ENCODE measurements around the gene SIRPA.

SIRPA gene

DNA sequence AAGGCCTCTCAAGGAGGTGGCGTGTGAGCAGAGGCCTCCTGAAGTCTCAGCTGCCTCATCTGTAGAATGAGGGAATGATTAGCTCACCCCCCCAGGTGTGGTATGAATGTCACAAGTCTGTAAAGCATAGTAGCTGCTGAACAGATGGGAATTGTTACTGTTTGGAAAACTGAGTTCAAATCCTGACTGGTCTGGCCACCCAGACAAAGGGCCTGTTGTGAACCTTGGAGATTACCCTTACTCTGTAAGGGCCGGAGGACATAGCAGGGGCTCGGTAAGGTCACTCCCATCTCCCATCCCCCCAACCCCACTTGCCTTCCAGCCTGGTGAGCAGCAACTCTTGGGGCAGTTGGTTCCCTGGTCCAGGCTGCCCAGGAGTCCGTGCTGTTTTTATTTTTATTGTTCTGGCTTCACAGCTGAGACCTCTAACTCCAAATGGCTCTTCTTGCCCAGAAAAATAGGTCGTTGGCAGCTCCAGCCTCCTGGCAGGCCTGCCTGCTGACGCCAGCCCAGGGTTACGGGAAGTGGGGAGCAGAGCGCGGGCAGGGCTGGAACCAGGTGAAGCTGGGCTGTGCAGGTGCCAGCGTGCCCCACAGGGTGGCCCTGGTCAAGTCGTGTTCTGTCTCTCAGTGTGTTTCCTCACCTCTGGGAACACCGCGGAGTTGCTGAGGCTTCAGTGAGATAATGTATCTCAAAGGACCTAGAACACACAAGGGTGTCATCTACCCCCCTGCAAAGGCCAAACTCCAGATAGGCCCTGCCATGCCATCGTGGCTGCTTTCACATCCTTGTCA, 4.5 kb upstream of the SIRPA start:
- DNase-seq, result no peak

DNA sequence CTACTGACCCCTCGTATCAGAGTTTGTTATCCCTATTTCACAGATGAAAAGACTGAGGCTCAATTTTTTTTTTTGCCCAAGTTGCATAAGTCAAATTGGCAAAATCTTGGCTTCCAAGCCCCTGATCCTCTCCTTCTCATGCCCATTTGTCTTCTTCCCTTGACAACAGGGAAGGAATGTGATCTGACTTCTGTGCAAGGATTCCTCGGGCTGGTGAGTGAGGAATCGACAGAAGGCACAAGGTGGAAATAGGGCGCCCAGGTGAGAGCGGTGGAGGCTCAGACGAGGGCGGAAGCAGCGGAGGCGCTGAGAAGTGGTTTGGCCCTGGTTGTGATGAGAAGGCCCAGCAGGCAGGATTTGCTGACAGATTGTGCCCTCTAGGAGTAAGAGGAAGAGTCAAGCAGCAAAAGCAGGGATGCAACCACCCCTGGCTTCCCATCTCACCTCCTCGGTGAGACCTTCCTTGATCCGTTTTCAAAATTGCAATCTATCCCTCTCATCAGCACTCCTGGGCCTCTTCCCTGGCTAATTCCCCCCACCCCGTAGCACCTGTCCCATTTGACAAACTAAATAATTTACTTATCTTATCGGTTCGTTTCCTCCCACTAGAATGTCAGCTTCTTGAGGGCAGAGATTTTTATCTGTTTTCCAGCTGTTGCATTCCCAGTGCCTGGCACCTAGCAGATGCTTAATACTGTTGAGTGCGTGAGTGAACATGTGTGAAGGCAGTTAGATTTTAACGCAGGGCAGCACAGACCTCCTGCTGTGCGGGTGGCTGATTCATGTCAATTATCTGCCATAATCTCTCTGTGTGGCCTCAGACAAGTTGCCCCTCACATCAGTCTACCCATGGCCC, 3.7 kb upstream of the SIRPA start:
- no peak for DNase-seq

DNA sequence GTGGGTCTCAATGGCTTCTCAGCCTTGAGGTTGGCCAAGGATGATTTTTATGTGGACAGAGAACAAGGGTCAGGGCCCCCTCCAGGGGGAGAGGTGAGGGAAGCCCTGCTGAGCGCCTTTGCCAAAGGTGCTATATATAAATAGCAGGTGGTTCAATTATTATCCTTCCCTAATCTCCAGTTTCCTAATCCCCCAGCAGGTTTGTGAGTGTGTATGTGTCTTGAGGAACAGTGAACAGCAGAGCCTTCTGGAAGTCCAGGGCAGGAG, 3.2 kb upstream of the SIRPA start:
- no peak for DNase-seq

DNA sequence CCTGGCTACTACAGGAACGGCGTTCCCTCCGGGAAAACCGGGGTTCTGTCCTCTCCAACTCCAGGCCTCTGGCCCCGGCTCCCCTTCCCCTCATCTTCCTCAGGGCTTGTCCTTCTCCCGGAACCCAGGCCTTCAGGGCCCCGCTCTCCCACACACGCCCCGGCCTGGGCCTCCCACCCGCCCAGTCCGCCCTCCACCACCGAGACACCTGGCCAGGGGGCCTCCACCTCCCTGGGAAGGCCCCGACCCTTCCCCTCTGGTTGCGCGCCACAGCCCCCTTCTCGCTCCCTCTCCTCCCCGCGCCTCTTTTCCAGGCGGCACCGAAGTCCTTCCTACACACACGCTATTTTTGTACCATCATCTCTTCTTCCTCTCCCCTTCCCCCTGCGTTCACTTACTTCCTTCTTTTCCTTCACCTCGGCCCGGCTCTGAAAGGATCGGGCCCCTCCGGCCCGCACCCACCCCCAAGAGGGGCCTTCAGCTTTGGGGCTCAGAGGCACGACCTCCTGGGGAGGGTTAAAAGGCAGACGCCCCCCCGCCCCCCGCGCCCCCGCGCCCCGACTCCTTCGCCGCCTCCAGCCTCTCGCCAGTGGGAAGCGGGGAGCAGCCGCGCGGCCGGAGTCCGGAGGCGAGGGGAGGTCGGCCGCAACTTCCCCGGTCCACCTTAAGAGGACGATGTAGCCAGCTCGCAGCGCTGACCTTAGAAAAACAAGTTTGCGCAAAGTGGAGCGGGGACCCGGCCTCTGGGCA, 1.3 kb upstream of the SIRPA start:
- DNase-seq, result no peak

DNA sequence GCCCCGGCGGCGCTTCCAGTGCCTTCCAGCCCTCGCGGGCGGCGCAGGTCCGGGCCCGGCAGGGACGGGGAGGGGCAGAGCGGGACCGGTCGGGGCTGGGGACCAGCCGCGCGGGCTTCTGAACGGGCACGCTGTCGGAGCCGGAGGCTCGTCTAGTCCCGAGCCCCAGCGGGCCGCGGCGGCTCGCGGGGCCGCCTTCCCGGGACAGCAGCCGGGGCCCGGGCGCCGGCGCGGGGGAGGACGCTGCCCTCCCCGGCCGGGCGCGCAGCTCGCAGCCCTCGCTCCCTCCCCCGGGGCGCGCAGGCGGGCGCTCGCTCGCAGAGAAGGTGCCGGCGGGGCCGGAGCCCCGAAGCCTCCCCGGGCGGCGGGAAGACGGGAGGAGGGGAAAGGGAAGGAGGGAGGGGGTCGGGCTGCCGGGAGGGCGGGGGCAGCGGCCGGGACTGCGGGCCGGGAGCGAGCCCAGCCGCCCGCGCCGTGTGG, 696 bp upstream of the SIRPA start:
- DNase-seq, result peak; percentile 10

DNA sequence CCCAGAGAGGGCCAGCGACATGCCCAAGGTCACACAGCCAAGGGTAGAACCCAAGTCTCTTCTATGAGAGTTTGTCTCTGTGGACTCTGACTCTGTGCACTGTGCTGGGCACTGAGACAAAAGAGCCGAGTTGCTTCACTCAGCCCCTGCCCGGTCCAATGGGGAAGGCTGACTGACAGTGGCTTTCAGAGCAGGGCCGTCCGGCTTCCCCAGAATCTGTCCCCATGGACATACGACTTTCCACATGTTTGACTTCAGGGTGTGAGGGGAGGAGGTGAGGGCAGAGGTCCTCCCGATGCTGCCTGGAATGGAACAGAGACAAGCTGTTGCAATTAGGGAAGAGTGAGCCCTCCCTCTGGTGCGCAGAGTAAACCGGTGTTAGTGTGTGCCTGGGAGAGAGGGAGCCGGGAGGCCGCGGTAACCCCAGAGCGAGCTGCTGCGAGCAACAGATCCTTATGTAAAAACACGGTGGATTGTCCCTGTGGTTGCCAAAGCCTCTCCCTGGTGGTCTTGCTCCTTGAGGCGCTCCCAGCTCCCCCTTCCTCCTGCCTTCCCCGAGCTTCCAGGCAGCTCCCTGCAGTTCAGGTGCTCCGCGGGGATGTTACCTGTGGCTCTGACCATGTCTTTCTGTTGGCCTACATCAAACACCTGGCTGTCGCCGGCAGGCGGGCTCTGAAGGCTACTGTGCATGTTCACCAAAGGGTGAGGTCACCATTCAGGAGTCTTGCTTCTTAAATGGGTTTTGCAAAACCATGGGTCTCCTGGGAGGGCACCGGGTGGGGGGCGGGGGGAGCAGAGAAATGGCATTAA, 672 bp downstream of the SIRPA start:
- no peak for DNase-seq

DNA sequence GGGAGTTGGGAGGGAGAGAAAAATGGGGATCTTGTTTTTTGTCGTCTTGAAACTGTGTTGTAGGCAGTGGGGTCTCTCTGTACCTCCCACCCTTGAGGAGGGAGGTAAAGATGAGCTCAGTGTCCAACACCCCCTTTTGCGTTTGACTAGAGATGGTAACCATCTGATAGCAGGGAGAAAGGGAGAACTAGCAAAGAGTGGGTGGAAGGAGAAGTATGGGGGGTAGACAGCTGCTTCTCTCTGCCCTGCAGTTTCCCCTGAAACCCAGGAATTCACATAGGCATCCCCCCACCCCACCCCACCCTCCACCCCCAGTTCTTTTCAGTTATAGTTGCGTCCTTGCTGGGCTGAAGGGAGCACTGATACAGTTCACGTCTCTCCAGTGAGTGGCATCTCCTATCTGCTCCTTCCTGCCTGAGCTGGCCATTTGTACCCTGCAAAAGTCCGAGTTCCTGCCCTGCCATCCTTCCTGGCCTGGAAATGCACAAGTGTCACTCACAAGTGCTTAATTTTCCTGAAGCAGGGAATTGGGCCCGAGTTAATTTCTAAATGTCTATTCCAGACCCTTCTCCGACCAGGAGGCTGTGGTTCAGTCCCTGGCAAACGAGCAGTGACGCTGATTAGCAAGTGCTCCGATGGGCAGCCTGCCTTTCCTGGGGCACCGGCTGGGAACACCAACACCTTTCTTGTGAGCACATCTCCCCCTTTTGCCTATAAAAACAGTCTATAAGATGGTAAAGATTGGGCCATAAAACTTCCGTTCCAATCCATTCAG, 1.5 kb downstream of the SIRPA start:
- DNase-seq, result no peak

DNA sequence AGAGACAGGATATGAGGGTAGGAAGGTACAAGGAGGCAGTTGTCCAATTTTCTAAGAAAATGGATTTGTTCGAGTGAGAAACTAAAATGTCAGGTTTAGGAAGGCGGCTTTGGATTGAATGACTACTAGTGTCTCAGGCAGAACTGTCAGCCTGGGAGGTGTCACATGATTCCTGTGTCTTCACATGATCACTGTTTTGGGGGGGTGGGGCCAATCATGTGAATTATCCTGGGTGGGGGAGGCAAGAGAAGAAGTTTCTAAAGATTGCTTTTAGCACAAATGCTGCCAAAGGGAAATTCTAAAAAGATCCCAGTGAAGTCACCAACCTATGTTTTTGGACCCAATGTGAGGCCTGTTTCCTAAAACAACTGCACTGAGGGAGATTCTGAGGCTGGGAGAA, 2.3 kb downstream of the SIRPA start:
- no peak for DNase-seq

DNA sequence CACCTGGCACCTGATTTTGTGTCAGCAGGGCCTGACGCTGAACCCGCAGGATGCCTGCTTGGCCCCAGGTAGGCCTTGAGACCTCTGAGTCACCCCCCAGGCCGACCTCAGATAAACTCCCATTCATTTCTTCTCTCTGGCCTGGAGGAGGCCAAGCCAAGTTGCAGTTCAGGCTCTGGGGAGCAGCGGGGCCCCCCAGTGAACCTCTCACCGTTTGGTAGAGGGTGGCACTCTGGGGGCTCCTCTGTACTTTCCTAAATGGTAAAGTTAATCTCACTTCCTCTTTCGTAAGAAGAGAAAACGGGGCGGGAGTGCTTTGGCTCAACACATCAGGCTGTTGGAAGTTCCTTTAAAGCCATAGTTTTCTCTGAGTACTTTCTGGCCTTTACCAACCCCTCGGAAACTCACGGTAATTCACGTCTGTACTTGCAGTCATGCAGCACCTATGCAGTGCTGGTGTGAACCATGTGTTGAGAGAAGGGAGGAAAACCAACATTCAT, 2.8 kb downstream of the SIRPA start:
- DNase-seq, result no peak

DNA sequence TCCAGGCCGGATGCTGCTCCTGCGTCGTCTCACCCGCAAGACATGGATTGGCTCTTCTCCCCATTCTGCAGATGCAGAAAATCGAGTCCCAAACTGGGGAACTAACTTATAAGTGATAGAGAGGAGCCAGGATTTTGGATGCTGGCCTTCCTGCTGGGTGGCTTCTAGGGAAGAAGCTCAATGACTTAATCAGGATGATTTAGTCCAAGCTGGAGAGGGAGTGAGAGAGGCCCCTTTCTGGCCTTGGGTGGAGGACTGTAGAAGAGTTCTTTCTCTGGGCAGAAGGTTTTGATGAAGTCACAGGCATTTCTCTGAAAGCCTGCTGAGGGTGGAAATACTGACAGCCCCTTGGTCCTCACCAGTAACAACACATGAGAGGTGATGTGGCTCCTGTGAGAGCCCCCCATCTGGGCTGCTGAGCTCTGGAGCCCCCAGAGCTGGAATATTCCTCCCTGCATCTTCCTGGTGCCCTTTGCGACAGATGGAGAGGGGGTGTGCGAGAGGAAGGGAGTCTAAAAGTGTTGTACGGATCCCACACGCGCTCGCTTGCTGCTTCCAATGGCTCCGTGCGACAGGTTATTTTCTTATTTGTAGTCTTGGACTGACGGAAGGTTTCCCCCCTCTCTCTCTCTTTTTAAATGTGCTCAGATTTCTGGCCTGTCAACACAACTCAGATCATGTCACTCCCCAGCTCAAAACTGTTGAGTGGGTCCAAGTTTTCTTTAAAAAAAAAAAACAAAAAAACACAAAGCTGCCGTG, 3.5 kb downstream of the SIRPA start:
- DNase-seq, result no peak

DNA sequence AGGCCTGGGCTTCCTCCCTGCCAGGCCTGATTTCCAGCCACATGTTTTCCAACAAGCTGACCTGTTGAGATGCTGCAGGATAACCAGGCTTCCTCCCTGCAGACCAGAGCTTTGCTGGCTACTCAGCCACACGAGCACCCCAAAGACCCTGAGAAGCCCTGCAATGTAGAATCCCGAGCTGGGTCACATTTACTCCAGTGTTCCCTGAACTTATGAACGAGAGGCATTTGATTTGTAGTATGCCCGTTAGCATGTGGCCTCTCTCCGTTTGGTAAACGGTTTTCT, 4.0 kb downstream of the SIRPA start:
- DNase-seq, result no peak

DNA sequence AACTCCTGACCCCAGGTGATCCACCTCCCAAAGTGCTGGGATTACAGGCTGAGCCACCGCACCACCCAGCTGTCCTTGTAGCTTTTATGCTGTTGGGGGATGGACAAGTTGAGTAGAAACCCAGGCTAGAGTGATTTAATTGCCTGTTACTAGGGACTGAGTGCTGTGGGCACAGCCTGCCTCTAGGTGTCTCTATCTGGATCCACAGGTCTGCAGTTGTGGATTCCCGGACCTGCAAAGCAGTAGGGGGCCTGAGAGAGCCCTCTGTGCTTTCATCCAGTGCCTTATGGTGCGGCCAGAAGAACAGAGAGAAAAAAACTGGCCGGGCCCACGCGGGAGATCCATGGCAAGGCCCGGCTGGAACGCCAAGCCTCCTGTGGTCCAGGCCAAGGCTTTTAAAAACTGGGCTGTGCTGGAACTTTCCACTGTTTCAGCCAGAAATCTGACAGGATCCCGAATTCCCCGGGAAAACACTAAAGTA, 5.2 kb downstream of the SIRPA start:
- DNase-seq, result no peak

DNA sequence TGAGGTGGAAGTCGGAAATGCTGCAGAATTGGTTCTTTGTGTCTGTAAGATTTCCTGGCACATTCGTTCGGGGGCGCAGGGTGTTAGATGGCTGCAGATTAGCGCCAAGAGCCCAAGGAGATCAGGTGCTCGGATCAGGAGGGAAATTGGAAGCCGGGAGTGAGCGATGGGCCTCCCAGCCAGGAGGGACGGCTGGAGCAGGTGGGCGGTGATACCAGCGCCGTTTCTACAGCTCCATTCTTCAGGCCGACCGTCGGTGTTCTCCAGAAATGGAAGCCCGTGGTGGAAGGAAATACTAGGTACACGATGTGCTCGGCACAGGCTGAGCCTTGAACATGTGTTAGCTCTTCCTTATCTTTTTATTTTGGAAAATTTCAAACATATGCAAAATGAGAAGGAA, 6.5 kb downstream of the SIRPA start:
- DNase-seq, result no peak

DNA sequence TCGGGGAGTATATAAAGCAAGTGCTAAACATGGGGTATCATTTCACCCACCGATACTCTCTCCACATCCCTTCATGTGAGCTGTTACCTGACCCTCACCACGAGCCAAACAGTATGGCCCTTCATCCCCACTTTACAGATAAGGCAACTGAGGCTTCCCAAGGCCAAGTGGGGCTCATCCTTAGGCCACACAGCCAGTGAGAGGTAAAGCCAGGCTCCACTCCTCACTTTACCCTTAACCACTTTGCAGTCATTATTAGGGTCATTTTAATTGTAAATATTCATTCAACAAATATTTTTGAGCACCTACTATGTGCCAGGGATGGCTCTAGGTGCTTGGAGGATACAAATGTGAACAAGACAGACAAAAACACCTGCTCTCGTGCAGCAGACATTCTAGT, 7.0 kb downstream of the SIRPA start:
- DNase-seq, result no peak

DNA sequence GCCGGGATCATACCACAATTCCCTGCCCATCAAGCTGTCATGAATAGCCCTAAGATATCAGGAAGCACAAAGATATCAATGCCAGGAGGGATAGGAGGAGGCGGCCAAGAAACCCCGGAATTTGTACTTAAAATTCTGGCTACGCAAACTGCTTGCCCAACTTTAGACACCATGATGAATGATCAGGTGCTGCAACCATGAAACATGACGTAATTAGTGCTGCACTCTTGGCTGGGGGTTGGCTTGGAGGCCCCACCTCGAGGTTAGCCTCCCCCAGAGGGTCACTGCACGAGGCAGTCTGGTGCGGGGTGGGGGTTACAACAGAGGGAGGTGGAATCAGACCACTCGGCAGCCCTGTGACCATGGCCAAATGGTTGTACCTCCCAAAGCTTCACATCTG, 8.9 kb downstream of the SIRPA start:
- no peak for DNase-seq

DNA sequence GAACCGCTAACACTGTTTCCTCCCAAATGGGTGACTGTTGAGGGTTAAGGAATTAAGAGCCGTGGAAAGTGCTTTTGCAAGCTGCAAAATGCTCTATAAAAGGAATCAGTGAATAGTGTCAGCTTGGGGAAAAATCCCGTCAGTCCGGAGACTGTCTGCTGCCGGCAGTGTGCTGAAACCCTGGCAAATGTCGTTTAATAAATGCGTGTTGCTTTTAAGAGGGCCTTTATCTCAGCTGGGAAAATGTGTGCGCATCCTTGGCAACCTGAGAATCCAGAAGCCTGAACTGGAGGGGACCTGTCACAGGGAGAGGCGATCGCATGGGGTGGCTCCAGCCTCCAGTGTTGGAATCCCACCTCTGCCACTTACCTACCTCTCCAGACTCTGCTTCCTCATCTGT, 9.8 kb downstream of the SIRPA start:
- no peak for DNase-seq

DNA sequence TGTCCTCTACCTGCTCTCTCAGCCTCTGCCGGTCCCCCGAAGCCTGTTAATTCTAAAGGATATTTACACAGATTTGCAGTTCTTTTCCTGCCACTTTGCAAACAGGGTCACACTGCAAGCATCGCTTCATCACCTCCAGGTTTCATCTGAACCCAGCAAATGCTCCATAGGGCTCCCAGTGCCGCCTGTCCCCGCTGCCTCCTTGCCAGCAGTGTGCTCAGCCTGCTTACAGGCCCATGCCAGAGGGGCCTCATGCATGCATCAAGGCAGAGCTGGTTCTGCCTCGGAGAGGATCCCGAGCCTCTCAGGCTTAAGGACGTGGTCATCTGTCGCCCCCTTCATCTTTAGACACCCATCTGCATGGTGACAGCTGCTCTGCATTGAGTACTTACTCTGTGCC, 10.5 kb downstream of the SIRPA start:
- no peak for DNase-seq

DNA sequence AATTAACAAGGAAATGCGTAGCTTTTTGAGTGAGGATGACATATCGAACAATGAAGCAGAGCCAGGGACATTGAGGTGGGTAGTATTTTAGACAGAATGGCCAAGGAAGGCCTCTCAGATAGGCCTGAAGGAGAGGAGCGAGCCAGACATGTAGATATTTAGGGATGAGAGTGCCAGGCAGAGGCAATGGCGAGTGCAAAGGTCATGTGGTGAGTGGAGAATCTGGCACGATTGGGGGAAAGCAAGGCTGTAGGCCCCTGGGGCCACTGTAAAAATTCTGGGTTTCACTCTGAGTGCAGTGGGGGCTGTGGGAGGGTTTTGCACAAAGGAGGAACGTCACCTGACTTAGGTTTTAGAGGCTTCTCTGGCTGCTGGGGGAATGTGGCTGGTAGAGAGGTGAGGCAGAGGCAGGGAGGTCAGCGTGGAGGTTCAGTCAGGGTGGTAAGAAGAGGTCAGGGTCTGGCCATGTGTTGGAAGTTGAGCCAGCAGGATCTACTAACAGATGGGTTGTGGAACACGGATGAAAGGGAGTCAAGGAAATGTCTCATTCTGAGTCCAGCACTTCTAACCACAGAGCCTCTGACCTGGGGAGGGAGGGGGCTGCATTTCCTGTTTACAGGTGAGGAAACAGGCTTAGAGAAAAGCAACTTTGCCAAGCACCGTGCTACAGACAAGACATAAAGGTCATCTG, 11.3 kb downstream of the SIRPA start:
- DNase-seq, result no peak

DNA sequence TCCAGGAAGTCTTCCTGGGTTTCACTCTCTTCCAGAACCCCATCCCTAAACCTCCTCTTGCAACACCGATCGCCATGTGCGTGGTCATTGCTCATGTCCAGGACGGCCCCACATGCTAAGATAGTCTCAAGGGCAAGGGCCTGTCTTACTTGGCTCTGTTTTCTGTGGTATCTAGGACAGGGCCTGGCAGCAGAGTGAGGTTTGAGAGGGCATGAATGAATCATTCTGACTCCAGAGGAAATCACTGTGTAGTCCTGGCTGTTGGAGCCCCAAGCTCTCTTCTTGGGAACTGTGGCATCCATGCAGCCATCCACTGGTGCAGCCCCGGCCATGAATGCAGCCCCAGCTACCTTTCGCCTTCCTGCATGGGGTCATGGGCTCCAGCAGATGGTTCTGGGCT, 12.4 kb downstream of the SIRPA start:
- DNase-seq, result no peak

DNA sequence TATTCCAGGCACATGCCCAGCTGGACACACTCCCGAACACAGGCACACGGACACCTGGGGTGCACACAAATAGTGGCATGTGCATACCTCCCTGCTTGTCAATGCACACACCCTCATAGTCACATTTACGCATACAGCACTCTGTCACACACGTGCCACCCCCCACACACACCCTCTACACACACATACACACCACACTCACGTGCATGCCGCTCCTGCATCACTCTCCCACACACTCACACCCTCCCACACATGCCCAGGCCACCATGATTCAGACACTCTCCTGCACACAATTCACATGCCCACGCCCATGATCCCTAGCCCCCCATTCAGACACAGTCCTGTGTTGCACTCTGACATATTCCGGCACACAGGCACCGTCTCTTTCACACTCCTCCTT, 13.0 kb downstream of the SIRPA start:
- DNase-seq, result no peak

DNA sequence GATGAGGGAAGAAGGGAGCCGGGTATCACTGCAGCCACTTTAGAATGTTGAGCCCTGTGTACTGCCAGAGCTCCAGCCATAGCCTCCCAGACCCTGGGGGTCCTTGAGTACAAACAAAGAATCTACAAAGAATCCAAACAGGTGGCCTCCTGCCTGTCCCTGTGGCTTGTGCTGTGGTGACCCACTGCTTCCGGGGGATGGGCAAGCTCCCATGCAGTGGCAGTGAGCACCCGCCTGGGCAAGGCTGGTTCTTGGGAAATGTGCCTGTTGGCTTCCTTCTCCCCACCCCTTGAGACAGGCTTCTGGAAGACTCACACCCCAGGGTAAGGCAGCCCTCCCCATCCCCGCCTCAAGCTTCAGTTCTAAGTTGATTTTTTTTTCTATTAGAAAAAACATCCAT, 13.9 kb downstream of the SIRPA start:
- DNase-seq, result no peak

Measured in stimulated activated CD4-positive, alpha-beta T cell treated with anti-CD3 and anti-CD28 coated beads, Interleukin-4, amount 100 ng/mL, for 1 hour (primary cell).